ENCODE data around the gene MYL5.
A peak's percentile ranks its signal among the peaks of the same experiment; 100 is the strongest.

Gene MYL5

DNA sequence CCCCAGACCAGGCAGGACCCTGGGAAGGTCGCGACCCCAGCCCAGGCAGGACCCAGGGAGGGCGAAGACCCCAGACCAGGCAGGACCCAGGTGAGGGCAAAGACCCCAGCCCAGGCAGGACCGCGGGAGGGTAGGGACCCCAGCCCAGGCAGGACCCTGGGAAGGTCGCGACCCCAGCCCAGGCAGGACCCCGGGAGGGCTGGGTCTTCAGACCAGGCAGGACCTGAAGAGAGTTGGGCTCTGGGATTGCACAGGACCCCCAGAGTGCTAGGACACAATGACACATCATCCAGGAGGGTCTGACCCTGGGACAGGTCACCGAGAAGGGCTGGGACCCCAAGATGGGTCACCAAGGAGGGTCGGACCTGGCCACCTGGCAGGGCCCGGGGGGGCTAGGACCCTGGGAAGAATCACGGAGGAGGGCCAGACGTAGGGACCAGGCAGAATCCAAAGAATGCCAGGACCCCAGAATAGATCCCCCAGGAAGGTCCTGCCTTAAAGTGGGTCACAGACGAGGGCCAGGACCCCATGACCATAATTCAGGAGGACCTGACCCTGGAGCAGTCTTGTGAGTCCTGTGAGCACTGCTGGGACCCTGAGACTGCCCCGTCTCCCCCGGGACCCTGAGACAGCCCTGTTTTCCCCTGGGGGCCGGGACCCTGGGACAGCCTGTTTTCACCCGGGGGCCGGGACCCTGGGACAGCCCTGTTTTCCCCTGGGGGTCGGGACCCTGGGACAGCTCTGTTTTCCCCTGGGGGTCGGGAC lies 32.7 kb downstream of the MYL5 start:
- TF ChIP-seq, protein P1, sequence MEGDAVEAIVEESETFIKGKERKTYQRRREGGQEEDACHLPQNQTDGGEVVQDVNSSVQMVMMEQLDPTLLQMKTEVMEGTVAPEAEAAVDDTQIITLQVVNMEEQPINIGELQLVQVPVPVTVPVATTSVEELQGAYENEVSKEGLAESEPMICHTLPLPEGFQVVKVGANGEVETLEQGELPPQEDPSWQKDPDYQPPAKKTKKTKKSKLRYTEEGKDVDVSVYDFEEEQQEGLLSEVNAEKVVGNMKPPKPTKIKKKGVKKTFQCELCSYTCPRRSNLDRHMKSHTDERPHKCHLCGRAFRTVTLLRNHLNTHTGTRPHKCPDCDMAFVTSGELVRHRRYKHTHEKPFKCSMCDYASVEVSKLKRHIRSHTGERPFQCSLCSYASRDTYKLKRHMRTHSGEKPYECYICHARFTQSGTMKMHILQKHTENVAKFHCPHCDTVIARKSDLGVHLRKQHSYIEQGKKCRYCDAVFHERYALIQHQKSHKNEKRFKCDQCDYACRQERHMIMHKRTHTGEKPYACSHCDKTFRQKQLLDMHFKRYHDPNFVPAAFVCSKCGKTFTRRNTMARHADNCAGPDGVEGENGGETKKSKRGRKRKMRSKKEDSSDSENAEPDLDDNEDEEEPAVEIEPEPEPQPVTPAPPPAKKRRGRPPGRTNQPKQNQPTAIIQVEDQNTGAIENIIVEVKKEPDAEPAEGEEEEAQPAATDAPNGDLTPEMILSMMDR (IDR thresholded peaks at IDR 0.05), result no peak
- Histone ChIP-seq H3K4me3 (peak overlapping the region; percentile 92 to 99), H3K36me3 (no peaks in the 10 kb centered on the region), H3K4me1 (peaks cover 0 to 35% (median 26%) of the 10 kb centered on the region in 4 donors), H3K27ac (peak overlapping the region; percentile 86 to 93), H3K27me3 (no peaks in the 10 kb centered on the region), H3K9me3 (no peaks in the 10 kb centered on the region)
- no peak for DNase-seq
- intact Hi-C loops (cut with DNase I; ENCODE audit: low total_unique reads), result loop anchor here (10.0 kb wide), 1 partner anchor 78 kb away; no protein-coding TSS in a partner anchor

DNA sequence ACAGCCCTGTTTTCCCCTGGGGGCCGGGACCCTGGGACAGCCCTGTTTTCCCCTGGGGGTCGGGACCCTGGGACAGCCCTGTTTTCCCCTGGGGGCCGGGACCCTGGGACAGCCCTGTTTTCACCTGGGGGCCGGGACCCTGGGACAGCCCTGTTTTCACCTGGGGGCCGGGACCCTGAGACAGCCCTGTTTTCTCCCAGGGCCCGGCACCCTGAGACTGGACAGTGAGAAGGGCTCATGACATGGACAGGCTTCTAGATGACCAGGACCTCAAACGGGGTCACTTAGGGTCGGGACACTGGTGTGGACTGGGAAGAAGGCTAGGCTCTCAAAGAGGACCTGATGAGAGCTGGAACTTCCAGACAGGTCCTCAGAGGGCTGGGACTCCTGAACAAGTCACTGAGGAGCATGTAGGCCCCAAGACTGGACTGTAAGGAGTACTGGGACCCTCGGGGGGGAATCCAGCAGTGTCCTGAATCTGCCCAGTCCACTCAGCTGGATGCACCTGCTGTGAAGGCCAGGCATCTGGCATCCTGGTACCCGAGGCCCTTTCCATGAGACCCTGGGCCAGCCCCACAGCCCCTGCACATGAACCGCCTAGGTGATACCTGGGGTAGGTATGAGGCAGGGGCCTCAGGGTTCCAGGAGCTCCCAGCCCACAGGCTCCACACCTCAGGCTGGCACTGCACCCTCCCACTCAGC lies 33.7 kb downstream of the MYL5 start:
- TF ChIP-seq, protein P1 (IDR thresholded peaks at IDR 0.05), result no peak

DNA sequence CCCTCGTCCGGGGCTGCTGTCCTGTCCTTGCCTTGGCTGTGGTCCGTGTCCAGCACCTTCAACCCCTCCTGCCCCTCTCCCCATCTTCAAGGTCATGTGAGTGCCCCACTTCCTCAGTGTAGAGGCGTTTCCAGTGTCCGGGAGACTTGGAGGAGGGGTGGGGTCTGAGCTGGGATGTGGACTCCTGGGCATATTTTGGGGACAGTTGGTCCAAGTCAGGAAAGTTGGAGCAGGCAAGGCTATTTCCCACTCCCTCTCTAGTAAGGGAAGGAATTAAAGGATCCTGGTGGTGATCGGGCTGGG lies 34.2 kb downstream of the MYL5 start:
- Histone ChIP-seq H3K36me3 (no peaks in the 10 kb centered on the region), H3K4me1 (peaks cover 0 to 35% (median 26%) of the 10 kb centered on the region in 4 donors), H3K9me3 (no peaks in the 10 kb centered on the region), H3K27ac (no peak overlapping the region), H3K4me3 (no peak overlapping the region), H3K27me3 (no peaks in the 10 kb centered on the region)
- TF ChIP-seq, protein P1 (IDR thresholded peaks at IDR 0.05), result no peak
- intact Hi-C loops (cut with DNase I; ENCODE audit: low total_unique reads), result loop anchor here (10.0 kb wide), 1 partner anchor 76 kb away; no protein-coding TSS in a partner anchor
- DNase-seq, result no peak

More for the DNA sequence above, 33.7 kb downstream of the MYL5 start:
- H3K4me3 ChIP-seq, result no peak overlapping the region
- no peak for DNase-seq
- no peaks in the 10 kb centered on the region for H3K9me3 ChIP-seq
- peak overlapping the region in 1 of 2 donors; percentile 93 for H3K27ac ChIP-seq
- intact Hi-C loops (cut with DNase I; ENCODE audit: low total_unique reads), result loop anchor here (10.0 kb wide), 1 partner anchor 77 kb away; no protein-coding TSS in a partner anchor
- no peaks in the 10 kb centered on the region for H3K36me3 ChIP-seq
- H3K4me1 ChIP-seq, result peaks cover 0 to 35% (median 26%) of the 10 kb centered on the region in 4 donors
- H3K27me3 ChIP-seq, result no peaks in the 10 kb centered on the region

DNA sequence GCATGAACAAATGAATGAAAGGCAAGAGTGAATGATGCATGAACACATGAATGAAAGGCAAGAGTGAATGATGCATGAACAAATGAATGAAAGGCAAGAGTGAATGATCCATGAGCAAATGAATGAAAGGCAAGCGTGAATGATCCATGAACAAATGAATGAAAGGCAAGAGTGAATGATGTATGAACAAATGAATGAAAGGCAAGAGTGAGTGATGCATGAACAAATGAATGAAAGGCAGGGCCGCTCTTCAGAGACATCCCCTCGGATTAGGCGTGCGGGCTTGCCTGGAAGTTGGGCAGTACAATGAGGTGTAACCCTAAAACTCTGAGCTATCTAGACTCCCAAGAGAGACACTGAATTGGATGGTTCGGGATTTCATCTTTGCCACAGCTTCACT lies 35.0 kb downstream of the MYL5 start:
- no peaks in the 10 kb centered on the region for H3K27me3 ChIP-seq
- peaks cover 0 to 35% (median 26%) of the 10 kb centered on the region in 4 donors for H3K4me1 ChIP-seq
- DNase-seq, result no peak
- no peaks in the 10 kb centered on the region for H3K9me3 ChIP-seq
- TF ChIP-seq, protein P1 (IDR thresholded peaks at IDR 0.05), result no peak
- peaks cover 0 to 6% (median 0%) of the 10 kb centered on the region in 3 donors for H3K36me3 ChIP-seq
- no peak overlapping the region for H3K4me3 ChIP-seq
- no peak overlapping the region for H3K27ac ChIP-seq
- intact Hi-C loops (cut with DNase I; ENCODE audit: low total_unique reads), result loop anchor here (10.0 kb wide), 1 partner anchor 75 kb away; no protein-coding TSS in a partner anchor

DNA sequence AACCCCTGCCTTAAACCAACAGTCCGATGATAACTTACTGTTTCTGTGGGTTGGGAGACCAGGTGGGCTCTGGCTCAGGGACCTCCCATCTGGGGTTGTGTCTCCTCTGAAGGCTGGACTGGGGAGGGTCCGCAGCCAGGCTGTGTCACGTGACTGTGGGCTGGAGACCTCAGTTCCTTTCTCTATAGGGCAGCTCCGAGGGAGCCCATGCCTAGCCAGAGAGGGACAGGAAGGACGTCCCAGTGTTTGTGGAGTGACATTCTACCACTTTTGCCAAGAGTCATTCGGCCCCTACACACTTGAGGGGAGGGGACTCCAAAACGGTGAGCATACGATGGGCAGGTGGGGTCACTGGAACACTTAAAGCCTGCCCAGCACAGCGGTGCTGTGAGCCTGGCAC lies 35.8 kb downstream of the MYL5 start:
- DNase-seq, result no peak
- Histone ChIP-seq H3K4me1 (peaks cover 0 to 31% (median 25%) of the 10 kb centered on the region in 4 donors), H3K27me3 (no peaks in the 10 kb centered on the region), H3K27ac (no peak overlapping the region), H3K4me3 (no peak overlapping the region), H3K36me3 (peaks cover 0 to 8% (median 0%) of the 10 kb centered on the region in 3 donors), H3K9me3 (no peaks in the 10 kb centered on the region)
- intact Hi-C loops (cut with DNase I; ENCODE audit: low total_unique reads), result no loop called here
- TF ChIP-seq, protein P1 (IDR thresholded peaks at IDR 0.05), result no peak
